ENCODE data around the gene ADCY7.

The ADCY7 gene

GRCh38 chr16:50284131-50284911 lies 18.0 kb downstream of the ADCY7 start:
- no peak for DNase-seq

GRCh38 chr16:50285406-50286003 lies 19.2 kb downstream of the ADCY7 start:
- no peak for DNase-seq

- DNase-seq, result no peak
Measured at GRCh38 chr16:50286681-50287080, 20.3 kb downstream of the ADCY7 start.

- DNase-seq, result no peak
Measured at GRCh38 chr16:50288026-50288425, 21.7 kb downstream of the ADCY7 start.

GRCh38 chr16:50288920-50289319 lies 22.6 kb downstream of the ADCY7 start:
- DNase-seq, result no peak

- DNase-seq, result no peak
Measured at GRCh38 chr16:50289950-50290764, 23.8 kb downstream of the ADCY7 start.

- no peak for DNase-seq
Measured at GRCh38 chr16:50290856-50291255, 24.5 kb downstream of the ADCY7 start.

- no peak for DNase-seq
Measured at GRCh38 chr16:50291719-50292565, 25.6 kb downstream of the ADCY7 start.

- DNase-seq, result no peak
Measured at GRCh38 chr16:50292566-50292948, 26.2 kb downstream of the ADCY7 start.

GRCh38 chr16:50293041-50293783 lies 26.9 kb downstream of the ADCY7 start:
- DNase-seq, result no peak

- DNase-seq, result no peak
Measured at GRCh38 chr16:50293994-50294855, 27.9 kb downstream of the ADCY7 start.

- no peak for DNase-seq
Measured at GRCh38 chr16:50294955-50295354, 28.6 kb downstream of the ADCY7 start.

- no peak for DNase-seq
Measured at GRCh38 chr16:50295541-50296132, 29.3 kb downstream of the ADCY7 start.

GRCh38 chr16:50296807-50297206 lies 30.5 kb downstream of the ADCY7 start:
- DNase-seq, result no peak

- no peak for DNase-seq
Measured at GRCh38 chr16:50297301-50298074, 31.1 kb downstream of the ADCY7 start.

- no peak for DNase-seq
Measured at GRCh38 chr16:50298075-50298460, 31.7 kb downstream of the ADCY7 start.

GRCh38 chr16:50298591-50299507 lies 32.5 kb downstream of the ADCY7 start:
- DNase-seq, result no peak

GRCh38 chr16:50299508-50300105 lies 33.3 kb downstream of the ADCY7 start:
- no peak for DNase-seq

Measured in activated CD4-positive, alpha-beta T cell treated with anti-CD3 and anti-CD28 coated beads, Interleukin-2, amount 50 U/mL, for 16 hours (primary cell).